ENCODE measurements around the gene ALK. TPM values are rescaled to one million over a fixed set of nuclear protein-coding genes. Genes with fewer than 3 reads are reported as not detected.

The ALK gene
- total RNA-seq, 1 donor from 2014 or later = 9.6 TPM

- Mint-ChIP-seq H3K36me3 (ENCODE audit: unreplicated experiment) (no peaks in the 10 kb centered on the region), H3K27me3 (ENCODE audit: unreplicated experiment) (peaks cover 8% of the 10 kb centered on the region), H3K9me3 (ENCODE audit: unreplicated experiment) (peaks cover 7% of the 10 kb centered on the region), H3K4me3 (ENCODE audit: unreplicated experiment) (no peak overlapping the region), H3K27ac (ENCODE audit: unreplicated experiment) (no peak overlapping the region), H3K4me1 (ENCODE audit: low read depth, unreplicated experiment) (peaks cover 21% of the 10 kb centered on the region)
- no peak for DNase-seq
- TF ChIP-seq, protein P1, sequence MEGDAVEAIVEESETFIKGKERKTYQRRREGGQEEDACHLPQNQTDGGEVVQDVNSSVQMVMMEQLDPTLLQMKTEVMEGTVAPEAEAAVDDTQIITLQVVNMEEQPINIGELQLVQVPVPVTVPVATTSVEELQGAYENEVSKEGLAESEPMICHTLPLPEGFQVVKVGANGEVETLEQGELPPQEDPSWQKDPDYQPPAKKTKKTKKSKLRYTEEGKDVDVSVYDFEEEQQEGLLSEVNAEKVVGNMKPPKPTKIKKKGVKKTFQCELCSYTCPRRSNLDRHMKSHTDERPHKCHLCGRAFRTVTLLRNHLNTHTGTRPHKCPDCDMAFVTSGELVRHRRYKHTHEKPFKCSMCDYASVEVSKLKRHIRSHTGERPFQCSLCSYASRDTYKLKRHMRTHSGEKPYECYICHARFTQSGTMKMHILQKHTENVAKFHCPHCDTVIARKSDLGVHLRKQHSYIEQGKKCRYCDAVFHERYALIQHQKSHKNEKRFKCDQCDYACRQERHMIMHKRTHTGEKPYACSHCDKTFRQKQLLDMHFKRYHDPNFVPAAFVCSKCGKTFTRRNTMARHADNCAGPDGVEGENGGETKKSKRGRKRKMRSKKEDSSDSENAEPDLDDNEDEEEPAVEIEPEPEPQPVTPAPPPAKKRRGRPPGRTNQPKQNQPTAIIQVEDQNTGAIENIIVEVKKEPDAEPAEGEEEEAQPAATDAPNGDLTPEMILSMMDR (IDR thresholded peaks at IDR 0.05; ENCODE audit: partially characterized antibody, unreplicated experiment) = no peak
These were observed 4.8 kb downstream of the ALK start for GRCh38 chr2:29916571-29916970.

GRCh38 chr2:29910960-29911359 lies 10.4 kb downstream of the ALK start:
- H3K27me3 Mint-ChIP-seq (ENCODE audit: unreplicated experiment) = peaks cover 2% of the 10 kb centered on the region
- DNase-seq = no peak
- no peak overlapping the region for H3K27ac Mint-ChIP-seq (ENCODE audit: unreplicated experiment)
- TF ChIP-seq, protein P1 (IDR thresholded peaks at IDR 0.05; ENCODE audit: partially characterized antibody, unreplicated experiment) = no peak
- H3K9me3 Mint-ChIP-seq (ENCODE audit: unreplicated experiment) = no peaks in the 10 kb centered on the region
- H3K4me3 Mint-ChIP-seq (ENCODE audit: unreplicated experiment) = no peak overlapping the region
- peaks cover 8% of the 10 kb centered on the region for H3K4me1 Mint-ChIP-seq (ENCODE audit: low read depth, unreplicated experiment)
- no peaks in the 10 kb centered on the region for H3K36me3 Mint-ChIP-seq (ENCODE audit: unreplicated experiment)

- TF ChIP-seq, protein P1 (IDR thresholded peaks at IDR 0.05; ENCODE audit: partially characterized antibody, unreplicated experiment) = no peak
- Mint-ChIP-seq H3K9me3 (ENCODE audit: unreplicated experiment) (no peaks in the 10 kb centered on the region), H3K27ac (ENCODE audit: unreplicated experiment) (no peak overlapping the region), H3K36me3 (ENCODE audit: unreplicated experiment) (no peaks in the 10 kb centered on the region), H3K27me3 (ENCODE audit: unreplicated experiment) (peaks cover 2% of the 10 kb centered on the region), H3K4me3 (ENCODE audit: unreplicated experiment) (no peak overlapping the region), H3K4me1 (ENCODE audit: low read depth, unreplicated experiment) (peaks cover 8% of the 10 kb centered on the region)
- DNase-seq = no peak
These were observed 10.9 kb downstream of the ALK start for GRCh38 chr2:29910465-29910864.

DNA sequence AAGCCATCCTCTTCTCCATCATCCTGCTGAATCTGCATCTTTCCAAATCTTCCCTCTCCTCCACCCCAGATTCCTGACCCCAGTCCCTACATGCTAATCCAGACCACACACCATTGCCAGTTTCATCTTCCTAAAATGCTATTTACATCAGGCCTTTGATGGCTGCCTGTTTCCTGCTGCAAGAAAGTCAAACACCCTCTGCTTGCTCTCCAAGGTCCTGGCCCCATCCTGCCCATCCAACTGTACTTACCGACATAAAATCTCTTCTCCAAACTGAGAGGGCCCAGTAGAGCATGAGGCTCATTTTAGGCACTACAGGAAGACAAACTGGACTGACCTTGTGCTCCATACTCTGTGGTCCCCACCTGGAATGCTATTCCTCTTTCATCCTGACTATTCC lies 19.0 kb downstream of the ALK start:
- peaks cover 2% of the 10 kb centered on the region for H3K9me3 Mint-ChIP-seq (ENCODE audit: unreplicated experiment)
- H3K4me1 Mint-ChIP-seq (ENCODE audit: low read depth, unreplicated experiment) = no peaks in the 10 kb centered on the region
- peaks cover 5% of the 10 kb centered on the region for H3K36me3 Mint-ChIP-seq (ENCODE audit: unreplicated experiment)
- TF ChIP-seq, protein P1 (IDR thresholded peaks at IDR 0.05; ENCODE audit: partially characterized antibody, unreplicated experiment) = no peak
- no peak overlapping the region for H3K27ac Mint-ChIP-seq (ENCODE audit: unreplicated experiment)
- no peak for DNase-seq
- H3K4me3 Mint-ChIP-seq (ENCODE audit: unreplicated experiment) = no peak overlapping the region
- H3K27me3 Mint-ChIP-seq (ENCODE audit: unreplicated experiment) = no peaks in the 10 kb centered on the region

DNA sequence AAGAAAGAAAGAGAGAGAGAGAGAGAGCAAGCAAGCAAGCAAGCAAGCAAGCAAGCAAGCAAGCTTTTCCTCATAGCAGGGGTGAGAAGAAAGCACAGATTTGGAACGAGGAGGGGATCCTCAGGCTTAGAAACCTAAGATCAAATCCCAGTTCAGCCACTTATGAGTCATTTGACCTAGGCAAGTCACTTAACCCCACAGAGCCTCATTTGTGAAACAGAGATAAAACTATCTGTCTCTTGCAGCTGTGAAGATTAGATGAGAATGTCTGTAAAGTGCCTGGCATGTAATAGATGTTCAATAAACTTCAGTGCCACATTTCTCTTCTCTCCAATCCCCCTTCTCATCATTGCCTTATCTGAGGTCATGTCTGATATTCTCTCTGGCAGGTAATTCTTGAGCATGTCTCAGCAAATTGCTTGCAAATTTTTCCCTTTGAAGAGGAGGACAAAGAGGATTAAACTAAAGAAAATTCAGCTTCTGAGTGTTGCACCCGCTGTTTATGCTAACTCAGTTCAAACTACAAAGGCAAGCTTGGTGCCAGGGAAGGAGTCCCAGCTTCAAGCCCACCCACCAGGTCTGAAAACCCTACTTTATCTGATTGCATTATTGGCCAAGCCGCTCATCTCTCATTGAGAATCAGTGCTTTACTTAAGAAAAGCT lies 20.3 kb downstream of the ALK start:
- no peaks in the 10 kb centered on the region for H3K27me3 Mint-ChIP-seq (ENCODE audit: unreplicated experiment)
- no peak overlapping the region for H3K27ac Mint-ChIP-seq (ENCODE audit: unreplicated experiment)
- H3K36me3 Mint-ChIP-seq (ENCODE audit: unreplicated experiment) = peaks cover 5% of the 10 kb centered on the region
- TF ChIP-seq, protein P1 (IDR thresholded peaks at IDR 0.05; ENCODE audit: partially characterized antibody, unreplicated experiment) = no peak
- H3K4me3 Mint-ChIP-seq (ENCODE audit: unreplicated experiment) = no peak overlapping the region
- peaks cover 5% of the 10 kb centered on the region for H3K9me3 Mint-ChIP-seq (ENCODE audit: unreplicated experiment)
- DNase-seq = no peak
- H3K4me1 Mint-ChIP-seq (ENCODE audit: low read depth, unreplicated experiment) = peaks cover 3% of the 10 kb centered on the region

Measured in glutamatergic neuron (in vitro differentiated cells).